Liver (tissue), 9 donors: ENCODE measurements around the gene TYMP. TPM values are rescaled to one million over a fixed set of nuclear protein-coding genes. Genes with fewer than 3 reads are reported as not detected.

ENCODE experiments used
- DNase-seq: peaks from one replicate; pipeline ENCODE4 v3.0.0-alpha.2; 2017; ENCODE audit warnings: low spot score
- H3K27ac ChIP-seq, 2 donors: one replicate each; pipeline ENCODE4 v1.7.0; 2013; ENCODE audit warnings: inconsistent platforms in 2 of 2, low read length in 2 of 2, control low read depth in 1 of 2, low read depth in 1 of 2, mild to moderate bottlenecking in 1 of 2
- H3K27me3 ChIP-seq, 4 donors: one replicate each; pipeline versions ENCODE4 v1.6.1 to v1.7.0; 2013; ENCODE audit warnings: low read length in 3 of 4, inconsistent platforms in 1 of 4, mild to moderate bottlenecking in 1 of 4, moderate library complexity in 1 of 4; ENCODE audit not compliant: control insufficient read depth in 4 of 4, insufficient read depth in 4 of 4
- H3K36me3 ChIP-seq, 4 donors: one replicate each; pipeline versions ENCODE4 v1.6.1 to v1.7.0; 2013; ENCODE audit warnings: low read length in 3 of 4, mild to moderate bottlenecking in 3 of 4, low read depth in 1 of 4, moderate library complexity in 1 of 4; ENCODE audit not compliant: control insufficient read depth in 4 of 4, insufficient read depth in 3 of 4
- H3K4me1 ChIP-seq, 4 donors: one replicate each; pipeline versions ENCODE4 v1.6.1 to v1.7.0; 2013; ENCODE audit warnings: low read length in 3 of 4, mild to moderate bottlenecking in 3 of 4, moderate library complexity in 1 of 4; ENCODE audit not compliant: control insufficient read depth in 4 of 4, insufficient read depth in 4 of 4
- H3K4me3 ChIP-seq, 3 donors: one replicate each; pipeline versions ENCODE4 v1.6.1 to v1.7.0; 2013; ENCODE audit warnings: low read length in 3 of 3, control low read depth in 1 of 3, low read depth in 1 of 3, mild to moderate bottlenecking in 1 of 3
- H3K9ac ChIP-seq, 2 donors: one replicate each; pipeline ENCODE4 v1.7.0; 2013; ENCODE audit warnings: low read length in 2 of 2, mild to moderate bottlenecking in 2 of 2, moderate library complexity in 2 of 2, control low read depth in 1 of 2, low read depth in 1 of 2
- H3K9me3 ChIP-seq, 4 donors: one replicate each; pipeline versions ENCODE4 v1.6.1 to v1.7.0; 2013; ENCODE audit warnings: low read length in 3 of 4; ENCODE audit not compliant: control insufficient read depth in 4 of 4
- CTCF ChIP-seq: fragments of 150-350 bp; IDR thresholded peaks from 2 replicates; pipeline ENCODE4 v1.5.1; 2017; ENCODE audit warnings: improper control_type of control experiment, low read depth, low read length; ENCODE audit not compliant: missing input control
- EGR1 ChIP-seq, 2 donors: IDR thresholded peaks; 2 replicates each; pipeline ENCODE4 v1.6.1; 2016 to 2018; ENCODE audit warnings: antibody characterized with exemption in 2 of 2, low read depth in 2 of 2
- FOXA1 ChIP-seq: IDR thresholded peaks from 2 replicates; pipeline ENCODE4 v1.6.1; 2016; ENCODE audit warnings: antibody characterized with exemption
- FOXA2 ChIP-seq: IDR thresholded peaks from 2 replicates; pipeline ENCODE4 v1.6.1; 2016; ENCODE audit warnings: antibody characterized with exemption
- GABPA ChIP-seq, 2 donors: IDR thresholded peaks in 1 of 2; conservative IDR thresholded peaks in 1 of 2; 2 replicates each; pipeline ENCODE4 v1.6.1; 2016; ENCODE audit warnings: antibody characterized with exemption in 2 of 2, mild to moderate bottlenecking in 1 of 2, moderate library complexity in 1 of 2
- HNF4A ChIP-seq, 2 donors: conservative IDR thresholded peaks; 2 replicates each; pipeline ENCODE4 v1.6.1; 2016; ENCODE audit warnings: antibody characterized with exemption in 2 of 2, mild to moderate bottlenecking in 2 of 2
- HNF4G ChIP-seq: IDR thresholded peaks from 2 replicates; pipeline ENCODE4 v1.6.1; 2016; ENCODE audit warnings: antibody characterized with exemption
- JUND ChIP-seq, 2 donors: IDR thresholded peaks; 2 replicates each; pipeline ENCODE4 v1.6.1; 2016; ENCODE audit warnings: antibody characterized with exemption in 2 of 2
- MAX ChIP-seq: IDR thresholded peaks from 2 replicates; pipeline ENCODE4 v1.6.1; 2016; ENCODE audit warnings: antibody characterized with exemption
- NR2F2 ChIP-seq: IDR thresholded peaks from 2 replicates; pipeline ENCODE4 v1.6.1; 2016; ENCODE audit warnings: antibody characterized with exemption
- RAD21 ChIP-seq, 2 donors: IDR thresholded peaks; 2 replicates each; pipeline ENCODE4 v1.6.1; 2016; ENCODE audit warnings: antibody characterized with exemption in 2 of 2, mild to moderate bottlenecking in 2 of 2
- RXRA ChIP-seq, 2 donors: IDR thresholded peaks; 2 replicates each; pipeline ENCODE4 v1.6.1; 2017 to 2018; ENCODE audit warnings: antibody characterized with exemption in 2 of 2, mild to moderate bottlenecking in 1 of 2
- SP1 ChIP-seq: IDR thresholded peaks from 2 replicates; pipeline ENCODE4 v1.6.1; 2018; ENCODE audit warnings: antibody characterized with exemption, mild to moderate bottlenecking
- TAF1 ChIP-seq: conservative IDR thresholded peaks from 2 replicates; pipeline ENCODE4 v1.6.1; 2016; ENCODE audit warnings: antibody characterized with exemption, mild to moderate bottlenecking
- YY1 ChIP-seq: IDR thresholded peaks from 2 replicates; pipeline ENCODE4 v1.6.1; 2016; ENCODE audit warnings: antibody characterized with exemption, mild to moderate bottlenecking
- ZBTB33 ChIP-seq: IDR thresholded peaks from 2 replicates; pipeline ENCODE4 v1.6.1; 2016; ENCODE audit warnings: antibody characterized with exemption
- WGBS: extraction: QIAGEN DNeasy Blood & Tissue Kit; methylation state at CpG from one replicate; pipeline ENCODE4 v1.1.7; 2013; 5-methylcytosine and 5-hydroxymethylcytosine counted together
- polyA plus RNA-seq, 2 donors: library from polyadenylated mRNA; stranded (reverse) in 1 of 2; unstranded in 1 of 2; fragments of 200-250 nt in 1 of 2; fragments of >200 nt in 1 of 2; fragmentation: Nextera tagmentation in 1 of 2; extraction: Ambion mirVana in 1 of 2; gene quantifications; one replicate each; pipeline versions ENCODE4 v1.2.1 to v1.2.3, GENCODE V29; 2013 to 2015
- total RNA-seq, 2 donors: library from RNA; depleted of rRNA; stranded (reverse); fragments of >200 nt; gene quantifications; one replicate each; pipeline ENCODE4 v1.2.3, GENCODE V29; 2014
- TF ChIP-seq, protein P1 (sequence below): IDR thresholded peaks from 2 replicates; pipeline ENCODE4 v1.6.1; 2016; ENCODE audit warnings: antibody characterized with exemption, mild to moderate bottlenecking
- TF ChIP-seq, protein P2 (sequence below): IDR thresholded peaks from 2 replicates; pipeline ENCODE4 v1.6.1; 2016; ENCODE audit warnings: antibody characterized with exemption
- donor health status: healthy.
- donor health status: healthy.
- donor health status: healthy.
- donor health status: healthy.
- donor health status: healthy.

Gene TYMP
- 100 to 1,000 TPM in 1 of 2 donors, 10 to 100 TPM in 1; 41.2 to 109 TPM for total RNA-seq
- 10 to 100 TPM; 34.0 to 89.8 TPM for polyA plus RNA-seq

- DNase-seq = peak; percentile 71
- H3K9me3 ChIP-seq = no peaks in the 10 kb centered on the region
- no peak for TF ChIP-seq GABPA (IDR thresholded peaks at IDR 0.05 in 1 of 2, conservative IDR thresholded peaks at IDR 0.05 in 1 of 2)
- TF ChIP-seq CTCF = no peak
- peak in 1 of 2 donors; percentile 50 for TF ChIP-seq RXRA (IDR thresholded peaks at IDR 0.05)
- peak in 1 of 2 donors; percentile 3 for TF ChIP-seq EGR1 (IDR thresholded peaks at IDR 0.05; ENCODE audit: low read depth in 2 of 2)
- peak; percentile 55 for TF ChIP-seq MAX
- no peaks in the 10 kb centered on the region for H3K27me3 ChIP-seq
- peak within 1 kb of the TSS; percentile 92 to 98 for H3K27ac ChIP-seq
- peak within 1 kb of the TSS; percentile 62 to 93 (median 90) for H3K4me3 ChIP-seq
- peaks cover 4 to 45% (median 24%) of the 10 kb centered on the region in 4 donors for H3K4me1 ChIP-seq
- H3K9ac ChIP-seq = peak within 1 kb of the TSS; percentile 71 to 76
- H3K36me3 ChIP-seq = no peaks in the 10 kb centered on the region
- WGBS = under 1% methylated on average over 92 of the region's 92 CpGs
These were observed at the start of gene TYMP for GRCh38 chr22:50529897-50530579. TYMP (minus strand) TSS chr22:50530012; CDS start chr22:50529709, 303 bp downstream.

DNA sequence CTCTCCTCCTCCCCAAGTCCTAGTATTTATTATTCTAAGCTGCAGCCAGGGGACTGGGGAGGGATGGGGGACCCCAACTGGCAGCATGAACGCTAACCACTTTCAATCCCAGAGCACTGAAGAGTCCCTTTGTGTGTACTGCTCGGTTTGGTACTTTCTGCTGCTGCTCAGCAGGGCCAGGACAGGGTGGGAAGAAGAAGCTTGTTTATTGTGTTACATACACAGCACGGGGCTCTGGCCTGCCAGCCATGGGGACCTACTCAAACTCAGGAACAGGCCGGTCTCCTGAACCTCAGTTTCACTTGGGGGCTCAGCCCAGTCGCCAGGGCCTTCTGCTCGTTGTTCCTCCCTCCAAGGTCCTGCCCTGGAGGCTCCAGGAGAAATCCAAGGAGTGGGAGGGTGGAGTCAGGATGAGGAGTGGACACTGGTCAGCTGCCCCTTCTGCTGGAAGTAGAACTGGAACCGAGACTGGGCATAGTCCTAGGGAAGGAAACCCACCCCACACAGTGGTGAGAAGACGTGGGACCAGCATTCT lies 49.0 kb upstream of the TYMP start:
- Histone ChIP-seq H3K27ac (no peak overlapping the region), H3K27me3 (no peaks in the 10 kb centered on the region), H3K4me3 (no peak overlapping the region), H3K36me3 (peaks cover 0 to 1% (median 0%) of the 10 kb centered on the region in 4 donors), H3K4me1 (peaks cover 10 to 23% (median 15%) of the 10 kb centered on the region in 4 donors), H3K9me3 (no peaks in the 10 kb centered on the region), H3K9ac (no peak overlapping the region)
- DNase-seq = no peak
- WGBS = 85% methylated on average over 8 of the region's 8 CpGs
- TF ChIP-seq, protein P1, sequence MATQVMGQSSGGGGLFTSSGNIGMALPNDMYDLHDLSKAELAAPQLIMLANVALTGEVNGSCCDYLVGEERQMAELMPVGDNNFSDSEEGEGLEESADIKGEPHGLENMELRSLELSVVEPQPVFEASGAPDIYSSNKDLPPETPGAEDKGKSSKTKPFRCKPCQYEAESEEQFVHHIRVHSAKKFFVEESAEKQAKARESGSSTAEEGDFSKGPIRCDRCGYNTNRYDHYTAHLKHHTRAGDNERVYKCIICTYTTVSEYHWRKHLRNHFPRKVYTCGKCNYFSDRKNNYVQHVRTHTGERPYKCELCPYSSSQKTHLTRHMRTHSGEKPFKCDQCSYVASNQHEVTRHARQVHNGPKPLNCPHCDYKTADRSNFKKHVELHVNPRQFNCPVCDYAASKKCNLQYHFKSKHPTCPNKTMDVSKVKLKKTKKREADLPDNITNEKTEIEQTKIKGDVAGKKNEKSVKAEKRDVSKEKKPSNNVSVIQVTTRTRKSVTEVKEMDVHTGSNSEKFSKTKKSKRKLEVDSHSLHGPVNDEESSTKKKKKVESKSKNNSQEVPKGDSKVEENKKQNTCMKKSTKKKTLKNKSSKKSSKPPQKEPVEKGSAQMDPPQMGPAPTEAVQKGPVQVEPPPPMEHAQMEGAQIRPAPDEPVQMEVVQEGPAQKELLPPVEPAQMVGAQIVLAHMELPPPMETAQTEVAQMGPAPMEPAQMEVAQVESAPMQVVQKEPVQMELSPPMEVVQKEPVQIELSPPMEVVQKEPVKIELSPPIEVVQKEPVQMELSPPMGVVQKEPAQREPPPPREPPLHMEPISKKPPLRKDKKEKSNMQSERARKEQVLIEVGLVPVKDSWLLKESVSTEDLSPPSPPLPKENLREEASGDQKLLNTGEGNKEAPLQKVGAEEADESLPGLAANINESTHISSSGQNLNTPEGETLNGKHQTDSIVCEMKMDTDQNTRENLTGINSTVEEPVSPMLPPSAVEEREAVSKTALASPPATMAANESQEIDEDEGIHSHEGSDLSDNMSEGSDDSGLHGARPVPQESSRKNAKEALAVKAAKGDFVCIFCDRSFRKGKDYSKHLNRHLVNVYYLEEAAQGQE = no peak
- TF ChIP-seq ZBTB33 = no peak
- no peak for TF ChIP-seq EGR1 (IDR thresholded peaks at IDR 0.05; ENCODE audit: low read depth in 2 of 2)
- TF ChIP-seq, protein P2, sequence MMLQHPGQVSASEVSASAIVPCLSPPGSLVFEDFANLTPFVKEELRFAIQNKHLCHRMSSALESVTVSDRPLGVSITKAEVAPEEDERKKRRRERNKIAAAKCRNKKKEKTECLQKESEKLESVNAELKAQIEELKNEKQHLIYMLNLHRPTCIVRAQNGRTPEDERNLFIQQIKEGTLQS = no peak
- TF ChIP-seq SP1 = no peak
- TF ChIP-seq FOXA1 = no peak
- TF ChIP-seq NR2F2 = no peak
- TF ChIP-seq TAF1 = no peak
- TF ChIP-seq GABPA (IDR thresholded peaks at IDR 0.05 in 1 of 2, conservative IDR thresholded peaks at IDR 0.05 in 1 of 2) = no peak
- TF ChIP-seq FOXA2 = no peak
- no peak for TF ChIP-seq JUND (IDR thresholded peaks at IDR 0.05)
- TF ChIP-seq MAX = no peak
- TF ChIP-seq HNF4A (conservative IDR thresholded peaks at IDR 0.05) = no peak
- no peak for TF ChIP-seq HNF4G
- TF ChIP-seq CTCF = no peak
- no peak for TF ChIP-seq YY1
- no peak for TF ChIP-seq RXRA (IDR thresholded peaks at IDR 0.05)
- TF ChIP-seq RAD21 (IDR thresholded peaks at IDR 0.05) = no peak
